Measurements from ENCODE around the gene GCAT. TPM values are rescaled to one million over a fixed set of nuclear protein-coding genes. Genes with fewer than 3 reads are reported as not detected.

GCAT gene
- total and polyA plus RNA-seq, 10 donors: 0.94 to 3.9 (median 1.9) TPM; not detected in 1

Small RNAs within 50 kb of the gene (microRNA-seq; reads per million reads assigned to microRNA genes)
- gene MIR659: 0.28 to 0.36 (median 0.35) reads per million in 3 donors

Small RNAs within 50 kb of the gene (small RNA-seq; reads per million reads assigned to genes)
- gene MIR659: 0 to 0.40 (median 0.28) reads per million in 4 donors

Other genes starting within 250 kb of the GCAT start
- 10 to 100 TPM; 13.2 to 35.7 (median 22.4) TPM for gene CDC42EP1, start 247.5 kb upstream of the GCAT start, total RNA-seq
- gene CDC42EP1, start 247.5 kb upstream of the GCAT start, polyA plus RNA-seq: 10 to 100 TPM in 1 of 3 donors, 1 to 10 TPM in 2; 4.6 to 13.7 (median 4.8) TPM
- gene LGALS2, start 227.8 kb upstream of the GCAT start, total RNA-seq: 10 to 100 TPM in 5 of 7 donors, 1 to 10 TPM in 1, not detected in 1; 3.9 to 22.8 (median 12.8) TPM
- 10 to 100 TPM; 21.1 to 41.8 (median 25.5) TPM for gene LGALS2, start 227.8 kb upstream of the GCAT start, polyA plus RNA-seq
- gene GGA1, start 199.1 kb upstream of the GCAT start, total RNA-seq: 100 to 1,000 TPM in 1 of 7 donors, 10 to 100 TPM in 6; 67.6 to 115 (median 82.6) TPM
- gene GGA1, start 199.1 kb upstream of the GCAT start, polyA plus RNA-seq: 100 to 1,000 TPM in 2 of 3 donors, 10 to 100 TPM in 1; 43.4 to 134 (median 121) TPM
- gene SH3BP1, start 168.3 kb upstream of the GCAT start, total RNA-seq: 10 to 100 TPM; 38.0 to 78.9 (median 61.2) TPM
- gene SH3BP1, start 168.3 kb upstream of the GCAT start, polyA plus RNA-seq: 10 to 100 TPM; 17.7 to 51.7 (median 35.2) TPM
- 10 to 100 TPM in 5 of 7 donors, 1 to 10 TPM in 2; 9.3 to 17.8 (median 11.2) TPM for gene PDXP, start 149.2 kb upstream of the GCAT start, total RNA-seq
- gene PDXP, start 149.2 kb upstream of the GCAT start, polyA plus RNA-seq: 10 to 100 TPM; 14.7 to 26.6 (median 15.4) TPM
- 100 to 1,000 TPM; 158 to 544 (median 389) TPM for gene LGALS1, start 132.3 kb upstream of the GCAT start, total RNA-seq
- 100 to 1,000 TPM; 371 to 519 (median 445) TPM for gene LGALS1, start 132.3 kb upstream of the GCAT start, polyA plus RNA-seq
- gene NOL12, start 121.6 kb upstream of the GCAT start, total RNA-seq: 10 to 100 TPM; 24.0 to 55.3 (median 30.2) TPM
- gene NOL12, start 121.6 kb upstream of the GCAT start, polyA plus RNA-seq: 10 to 100 TPM; 28.5 to 33.9 (median 31.1) TPM
- 100 to 1,000 TPM in 5 of 7 donors, 10 to 100 TPM in 2; 69.9 to 151 (median 106) TPM for gene TRIOBP, start 110.9 kb upstream of the GCAT start, total RNA-seq
- gene TRIOBP, start 110.9 kb upstream of the GCAT start, polyA plus RNA-seq: 10 to 100 TPM; 24.6 to 62.0 (median 34.2) TPM
- gene GALR3, start 15.4 kb downstream of the GCAT start, total RNA-seq: not detected
- not detected for gene GALR3, start 15.4 kb downstream of the GCAT start, polyA plus RNA-seq
- 10 to 100 TPM; 14.5 to 31.0 (median 15.3) TPM for gene ANKRD54, start 36.4 kb downstream of the GCAT start, total RNA-seq
- gene ANKRD54, start 36.4 kb downstream of the GCAT start, polyA plus RNA-seq: 10 to 100 TPM; 15.7 to 17.5 (median 15.8) TPM
- gene EIF3L, start 41.5 kb downstream of the GCAT start, total RNA-seq: 100 to 1,000 TPM; 254 to 407 (median 337) TPM
- 100 to 1,000 TPM; 275 to 364 (median 331) TPM for gene EIF3L, start 41.5 kb downstream of the GCAT start, polyA plus RNA-seq
- 10 to 100 TPM; 15.7 to 29.4 (median 21.8) TPM for gene MICALL1, start 98.4 kb downstream of the GCAT start, total RNA-seq
- 10 to 100 TPM in 1 of 3 donors, 1 to 10 TPM in 2; 3.8 to 11.6 (median 4.1) TPM for gene MICALL1, start 98.4 kb downstream of the GCAT start, polyA plus RNA-seq
- gene C22orf23, start 145.7 kb downstream of the GCAT start, total RNA-seq: not detected
- gene C22orf23, start 145.7 kb downstream of the GCAT start, polyA plus RNA-seq: under 1 TPM; 0.04 to 0.16 (median 0.05) TPM
- gene POLR2F, start 145.8 kb downstream of the GCAT start, total RNA-seq: 10 to 100 TPM; 28.0 to 68.3 (median 35.5) TPM
- gene POLR2F, start 145.8 kb downstream of the GCAT start, polyA plus RNA-seq: 100 to 1,000 TPM in 1 of 3 donors, 10 to 100 TPM in 2; 82.1 to 111 (median 88.9) TPM
- gene SOX10, start 176.6 kb downstream of the GCAT start, total RNA-seq: under 1 TPM in 3 of 7 donors, not detected in 4; 0.13 to 0.25 (median 0.23) TPM
- 1 to 10 TPM in 1 of 3 donors, under 1 TPM in 2; 0.09 to 1.8 (median 0.20) TPM for gene SOX10, start 176.6 kb downstream of the GCAT start, polyA plus RNA-seq
- 10 to 100 TPM; 14.9 to 34.2 (median 31.9) TPM for gene PICK1, start 249.5 kb downstream of the GCAT start, total RNA-seq
- gene PICK1, start 249.5 kb downstream of the GCAT start, polyA plus RNA-seq: 10 to 100 TPM; 16.4 to 29.3 (median 20.3) TPM

All from spleen (tissue), 11 donors.